Gastrocnemius medialis (tissue), 4 donors: Measurements from ENCODE around the gene CAMK2D.

Experiments used
- CTCF ChIP-seq, 5 experiments: fragments of 450-650 bp in 3 of 5; fragments of 200-600 bp in 2 of 5; sonication (generic) in 2 of 5; IDR thresholded peaks in 4 of 5; conservative IDR thresholded peaks in 1 of 5; 1 replicate in 4 of 5; 2 replicates in 1 of 5; pipeline ENCODE4 v1.5.1; 2016 to 2019; ENCODE audit warnings: antibody characterized with exemption in 5 of 5, mild to moderate bottlenecking in 3 of 5, moderate library complexity in 3 of 5
- POLR2A ChIP-seq, 2 donors: fragments of 450-650 bp; IDR thresholded peaks; one replicate each; pipeline ENCODE4 v1.6.1; 2017; ENCODE audit warnings: antibody characterized with exemption in 2 of 2, mild to moderate bottlenecking in 2 of 2, moderate library complexity in 2 of 2

- TF ChIP-seq CTCF (IDR thresholded peaks at IDR 0.05 in 4 of 5, conservative IDR thresholded peaks at IDR 0.05 in 1 of 5) (no peak), POLR2A (IDR thresholded peaks at IDR 0.05) (no peak)
Observed at GRCh38 chr4:113783701-113784100, 22.2 kb upstream of the CAMK2D start.
